Endothelial cell of umbilical vein (primary cell): ENCODE data around the gene CDC42EP3. TPM values are rescaled to one million over a fixed set of nuclear protein-coding genes. Genes with fewer than 3 reads are reported as not detected.

Experiments
- BruUV-seq: library from RNA; stranded (reverse); fragments of 400-500 nt; replicated peaks from 2 replicates; lab custom pipeline; 2021; lab: Mats Ljungman, UMichigan
- CTCF ChIA-PET: fragments of 300-600, 350-600 bp; sonication (Branson Sonifier 250); formaldehyde crosslinking; loops from one replicate; lab custom pipeline; 2021; ENCODE audit warnings: antibody characterized with exemption, inconsistent platforms; lab: Charles Lee
- POLR2A ChIA-PET: fragments of 300-600, 350-600 bp; sonication (Branson Sonifier 250); formaldehyde crosslinking; loops from one replicate; lab custom pipeline; 2021; ENCODE audit warnings: antibody characterized with exemption, inconsistent platforms; lab: Charles Lee
- DNase-seq: peaks from one replicate; pipeline ENCODE4 v3.0.0-alpha.2; 2011; ENCODE audit warnings: low read depth, low spot score
- FAIRE-seq: peaks from 2 replicates; lab custom pipeline; 2011; peaks lifted over from hg19 to GRCh38; lab: Jason Lieb, UNC
- H2AFZ ChIP-seq: 2 replicates; pipeline ENCODE4 v1.6.0; 2012; ENCODE audit warnings: low read depth, low read length, control low read depth, inconsistent platforms
- H3K27ac ChIP-seq: 2 replicates; pipeline ENCODE4 v1.5.1; 2011; ENCODE audit warnings: low read depth, mild to moderate bottlenecking, control low read depth, low read length, moderate library complexity; ENCODE audit not compliant: insufficient read depth
- H3K27me3 ChIP-seq, 2 experiments: 2 replicates each; pipeline versions ENCODE4 v1.6.0 to v1.6.1; 2011; ENCODE audit warnings: low read length in 2 of 2, mixed read lengths in 1 of 2; ENCODE audit not compliant: control insufficient read depth in 2 of 2, insufficient read depth in 2 of 2
- H3K36me3 ChIP-seq, 2 experiments: 2 replicates in 1 of 2; 3 replicates in 1 of 2; pipeline ENCODE4 v1.5.1; 2011; ENCODE audit warnings: low read length in 2 of 2, mild to moderate bottlenecking in 1 of 2, moderate library complexity in 1 of 2; ENCODE audit not compliant: control insufficient read depth in 2 of 2, insufficient read depth in 2 of 2; ENCODE audit errors: extremely low read depth in 1 of 2
- H3K4me1 ChIP-seq: 3 replicates; pipeline ENCODE4 v1.5.1; 2011; ENCODE audit warnings: mild to moderate bottlenecking, low read length; ENCODE audit not compliant: control insufficient read depth, insufficient read depth; ENCODE audit errors: extremely low read depth
- H3K4me2 ChIP-seq: 2 replicates; pipeline ENCODE4 v1.6.1; 2011; ENCODE audit warnings: low read length, control low read depth, mixed read lengths; ENCODE audit not compliant: insufficient read depth
- H3K4me3 ChIP-seq, 3 experiments: fragments of 200-600 bp in 1 of 3; sonication (generic), shearing (Covaris generic) in 1 of 3; replicated peaks in 1 of 3; 2 replicates each; pipeline ENCODE4 v1.5.1; 2011 to 2016; ENCODE audit warnings: control low read depth in 3 of 3, low read length in 3 of 3, mild to moderate bottlenecking in 2 of 3, inconsistent platforms in 1 of 3, low read depth in 1 of 3, moderate library complexity in 1 of 3; ENCODE audit not compliant: insufficient read depth in 1 of 3
- H3K79me2 ChIP-seq: 2 replicates; pipeline ENCODE4 v1.6.0; 2012; ENCODE audit warnings: low read length, inconsistent platforms; ENCODE audit not compliant: control insufficient read depth, insufficient read depth
- H3K9ac ChIP-seq: replicated peaks from 2 replicates; pipeline ENCODE3; 2011; ENCODE audit warnings: low read length, control low read depth; ENCODE audit not compliant: insufficient read depth; ENCODE audit errors: extremely low read depth
- H3K9me1 ChIP-seq: replicated peaks from 3 replicates; pipeline ENCODE4 v1.6.0; 2011; ENCODE audit warnings: mild to moderate bottlenecking, low read length; ENCODE audit not compliant: control insufficient read depth, insufficient read depth; ENCODE audit errors: extremely low read depth
- H3K9me3 ChIP-seq: replicated peaks from 2 replicates; pipeline ENCODE4 v1.5.1; 2012; ENCODE audit warnings: low read length, inconsistent platforms; ENCODE audit not compliant: control insufficient read depth, insufficient read depth
- H4K20me1 ChIP-seq: replicated peaks from 2 replicates; pipeline ENCODE3; 2011; ENCODE audit warnings: mild to moderate bottlenecking, low read length; ENCODE audit not compliant: control insufficient read depth, insufficient read depth; ENCODE audit errors: extremely low read depth
- CTCF ChIP-seq, 2 donors: IDR thresholded peaks; 1 replicate in 1 of 2; 2 replicates in 1 of 2; pipeline ENCODE4 v1.5.1; 2011; ENCODE audit warnings: low read length in 2 of 2, mild to moderate bottlenecking in 2 of 2, moderate library complexity in 2 of 2, control low read depth in 1 of 2, inconsistent platforms in 1 of 2, low read depth in 1 of 2; ENCODE audit not compliant: insufficient read depth in 1 of 2; ENCODE audit errors: extremely low read depth in 1 of 2
- EZH2 ChIP-seq: IDR thresholded peaks from 2 replicates; pipeline ENCODE4 v1.6.1; 2012; ENCODE audit warnings: borderline replicate concordance, low read depth, mild to moderate bottlenecking, moderate library complexity, low read length, inconsistent platforms; ENCODE audit not compliant: severe bottlenecking
- FOS ChIP-seq: IDR thresholded peaks from 2 replicates; pipeline ENCODE4 v1.6.1; 2011; ENCODE audit warnings: mild to moderate bottlenecking, low read length, moderate library complexity, borderline replicate concordance; ENCODE audit not compliant: insufficient read depth
- GATA2 ChIP-seq: IDR thresholded peaks from 2 replicates; pipeline ENCODE4 v1.7.0; 2011; ENCODE audit warnings: low read depth, mild to moderate bottlenecking, moderate library complexity, mixed read lengths, low read length; ENCODE audit not compliant: insufficient read length, insufficient read depth
- JUN ChIP-seq: IDR thresholded peaks from 2 replicates; pipeline ENCODE4 v1.6.1; 2011; ENCODE audit warnings: borderline replicate concordance, low read depth; ENCODE audit not compliant: insufficient read length, insufficient read depth
- MAX ChIP-seq: IDR thresholded peaks from 2 replicates; pipeline ENCODE4 v1.6.1; 2011; ENCODE audit not compliant: insufficient read depth, insufficient read length
- MYC ChIP-seq: IDR thresholded peaks from one replicate; pipeline ENCODE4 v1.6.1; 2011; ENCODE audit warnings: mild to moderate bottlenecking, low read depth, low read length
- POLR2A ChIP-seq: IDR thresholded peaks from 2 replicates; pipeline ENCODE4 v1.6.1; 2012; ENCODE audit warnings: low read depth, mild to moderate bottlenecking, control low read depth, low read length
- POLR2AphosphoS5 ChIP-seq: IDR thresholded peaks from 2 replicates; pipeline ENCODE4 v1.6.1; 2012; ENCODE audit warnings: low read depth, mild to moderate bottlenecking, control low read depth, low read length, moderate library complexity; ENCODE audit not compliant: insufficient read depth
- dilution Hi-C: fragments of 300-500 bp; cut with MboI; formaldehyde crosslinking; loops from one replicate; pipeline ENCODE4 v1.15.0; 2019; ENCODE audit warnings: low sequenced_read_pairs; ENCODE audit not compliant: extremely low pct_ligation_motif_present
- intact Hi-C: fragments of 100-400 bp; cut with micrococcal nuclease; formaldehyde crosslinking; loops from one replicate; pipeline ENCODE4 v1.10.0; 2022
- polyA plus RNA-seq, 4 experiments: library from polyadenylated mRNA; depleted of rRNA in 3 of 4; stranded (reverse) in 3 of 4; unstranded in 1 of 4; fragments of >200 nt; gene quantifications; 2 replicates each; pipeline versions ENCODE4 v1.2.1 to v1.2.3, GENCODE V29; 2011 to 2012; ENCODE audit warnings: missing spikeins in 1 of 4
- total RNA-seq: library from RNA; stranded (reverse); gene quantifications from 2 replicates; pipeline ENCODE4 v1.2.3, GENCODE V29; 2021

CDC42EP3 gene
- total and polyA plus RNA-seq, 2 donors (not counting 3 experiments of a cell fraction or from before 2014, with no cell fraction given), result 14.6 to 54.7 TPM

GRCh38 chr2:37644191-37644590, 27.3 kb downstream of the CDC42EP3 start:
- FAIRE-seq (peak; percentile 72), DNase-seq (peak; percentile 58)
- ChIA-PET POLR2A (interaction anchor here (0.6 to 0.9 kb wide), 3 partner anchors 13 to 173 kb away, joined by 3 read pairs; no protein-coding TSS in a partner anchor), CTCF (interaction anchor here (1.0 to 3.8 kb wide), 4 partner anchors 8 to 233 kb away, joined by 5 to 25 read pairs (median 6); no protein-coding TSS in a partner anchor)
- peaks cover 49% of the 10 kb centered on the region for H3K79me2 ChIP-seq
- H4K20me1 ChIP-seq, result no peaks in the 10 kb centered on the region
- no peak overlapping the region for H3K9ac ChIP-seq
- no peak for TF ChIP-seq GATA2
- TF ChIP-seq POLR2AphosphoS5, result peak; percentile 41
- no peak for TF ChIP-seq FOS
- TF ChIP-seq POLR2A, result no peak
- no peak for TF ChIP-seq EZH2
- TF ChIP-seq MAX, result no peak
- TF ChIP-seq JUN, result peak; percentile 18
- TF ChIP-seq MYC, result no peak
- no peak for TF ChIP-seq CTCF (IDR thresholded peaks at IDR 0.05; ENCODE audit: extremely low read depth in 1 of 2, insufficient read depth in 1 of 2, low read depth in 1 of 2, low read length in 2 of 2)
- H3K4me1 ChIP-seq, result peaks cover 66% of the 10 kb centered on the region
- H3K27ac ChIP-seq, result peak overlapping the region; percentile 18
- no TSS peak for BruUV-seq
- no peak overlapping the region for H3K4me3 ChIP-seq
- no peaks in the 10 kb centered on the region for H3K27me3 ChIP-seq
- dilution Hi-C loops, result no loop called here
- H3K9me3 ChIP-seq, result no peaks in the 10 kb centered on the region
- intact Hi-C loops, result no loop called here
- peak overlapping the region; percentile 45 for H3K4me2 ChIP-seq
- H3K36me3 ChIP-seq, result peaks cover 0 to 3% of the 10 kb centered on the region in 2 experiments
- H3K9me1 ChIP-seq, result no peaks in the 10 kb centered on the region
- no peak overlapping the region for H2AFZ ChIP-seq
